CD4-positive, alpha-beta T cell treated with Interleukin-17A for 1 hour (primary cell): ENCODE results near the gene ITPRIPL1.

ENCODE experiments used
- DNase-seq: peaks from one replicate; pipeline ENCODE4 v3.0.0-alpha.2; 2020

The ITPRIPL1 gene

DNA sequence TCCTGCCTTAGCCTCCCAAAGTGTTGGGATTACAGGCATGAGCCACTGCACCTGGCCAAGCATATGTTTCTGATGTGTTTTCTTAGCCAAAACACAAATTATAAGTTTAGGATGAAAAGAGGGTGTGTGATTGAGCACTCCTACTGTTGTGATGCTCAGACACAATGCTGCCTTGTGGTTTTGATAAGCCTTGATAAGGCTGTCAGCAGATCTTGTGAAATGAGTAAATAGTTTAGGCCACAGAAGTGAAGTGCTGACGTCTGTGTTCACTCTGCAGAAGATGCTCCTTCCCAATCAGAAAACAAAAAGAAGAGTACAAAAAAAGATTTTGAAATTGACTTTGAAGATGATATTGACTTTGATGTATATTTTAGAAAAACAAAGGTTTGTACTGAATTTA, 34.7 kb downstream of the ITPRIPL1 start:
- DNase-seq, result peak; percentile 53

DNA sequence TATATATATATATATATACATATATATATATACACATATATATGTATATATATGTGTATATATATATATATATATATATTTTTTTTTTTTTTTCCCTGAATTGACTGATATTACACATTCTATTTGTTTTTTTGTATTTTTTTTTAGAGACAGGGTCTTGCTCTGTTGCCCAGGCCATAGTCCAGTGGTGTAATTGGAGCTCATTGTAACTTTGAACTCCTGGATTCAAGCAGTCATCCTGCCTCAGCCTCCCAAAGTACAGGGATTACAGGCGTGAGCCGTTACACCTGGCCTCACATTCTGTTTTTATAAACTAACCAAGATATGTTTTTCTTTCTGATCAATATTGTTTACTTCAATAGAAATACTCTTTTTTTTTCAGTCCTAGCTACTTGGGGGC, 36.6 kb downstream of the ITPRIPL1 start:
- no peak for DNase-seq

DNA sequence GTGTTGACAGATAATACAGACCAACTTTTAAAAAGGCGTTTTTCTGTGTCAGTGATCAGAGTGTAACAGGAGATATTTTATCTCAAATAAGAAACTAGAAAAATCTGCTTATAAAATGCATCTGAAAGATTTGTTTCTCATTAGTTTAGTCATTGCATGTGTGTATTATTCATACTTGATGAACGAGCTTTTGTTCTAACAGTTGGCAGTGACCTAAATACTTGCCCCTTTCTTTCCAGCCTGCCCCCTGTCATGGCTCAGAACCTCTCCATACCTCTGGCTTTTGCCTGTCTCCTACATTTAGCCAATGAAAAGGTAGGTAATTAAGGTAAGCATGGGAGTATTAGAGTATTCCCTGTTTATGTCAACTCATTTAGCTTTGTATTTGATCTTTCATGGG, 44.1 kb downstream of the ITPRIPL1 start:
- no peak for DNase-seq

DNA sequence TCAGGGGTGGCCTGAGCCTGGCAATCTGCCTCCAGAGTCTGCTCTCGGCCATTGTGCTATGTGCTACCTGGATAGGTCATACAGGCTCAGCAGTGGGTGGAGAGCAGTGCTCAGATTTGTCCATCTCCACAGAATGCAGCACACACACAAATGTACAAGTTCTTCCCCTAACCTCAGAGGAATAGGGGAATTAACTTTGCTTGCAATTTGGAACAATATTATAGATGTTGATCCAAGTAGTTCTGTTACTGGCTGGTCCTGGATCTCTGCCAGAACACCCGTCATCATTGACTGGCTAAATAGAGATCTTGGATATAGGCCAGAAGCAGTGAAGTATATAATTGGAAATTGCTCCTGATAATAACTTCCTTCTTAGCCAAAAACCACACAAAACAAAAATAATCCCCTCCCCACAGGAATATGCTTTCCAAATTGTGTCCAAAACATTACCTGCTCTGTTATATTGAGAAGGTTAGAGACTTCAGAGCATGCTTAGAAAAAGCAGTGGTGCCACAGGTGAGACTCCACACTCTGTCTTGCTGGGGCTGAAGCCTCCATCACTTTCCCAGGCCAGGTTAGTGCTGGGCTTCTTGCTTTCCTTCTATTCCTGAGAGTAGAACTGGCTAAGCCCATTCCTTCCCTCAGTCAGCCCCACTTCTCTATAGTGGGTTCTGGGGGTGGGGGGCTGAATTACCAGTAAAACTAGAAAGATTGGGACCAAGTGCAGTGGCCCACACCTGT, 49.3 kb downstream of the ITPRIPL1 start:
- no peak for DNase-seq
